GM20431 (cell line): ENCODE measurements around the gene SLC25A13.

ENCODE experiments used
- in situ Hi-C: fragments of 300-500 bp; cut with MseI, MboI; formaldehyde crosslinking; loops from one replicate; pipeline ENCODE4 v1.15.0; 2020; ENCODE audit warnings: low sequenced_read_pairs; ENCODE audit not compliant: unreplicated experiment

Gene SLC25A13

DNA sequence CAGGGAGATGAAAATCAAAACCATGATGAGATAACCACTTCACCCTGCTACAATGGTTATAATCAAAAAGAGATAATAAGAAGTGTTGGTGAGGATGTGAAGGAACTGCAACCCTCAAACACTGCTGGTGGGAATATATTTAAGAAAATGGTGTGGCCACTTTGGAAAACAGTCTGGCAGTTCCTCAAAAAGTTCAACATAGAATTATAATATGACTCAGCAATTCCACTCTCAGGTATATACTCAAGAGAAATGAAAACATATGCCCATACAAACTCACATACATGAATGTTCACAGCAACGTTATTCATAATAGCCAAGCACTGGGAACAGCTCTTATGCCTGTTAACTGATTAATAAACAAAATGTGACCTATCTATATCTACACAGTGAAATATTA lies 104.8 kb downstream of the SLC25A13 start:
- in situ Hi-C loops: no loop called here

DNA sequence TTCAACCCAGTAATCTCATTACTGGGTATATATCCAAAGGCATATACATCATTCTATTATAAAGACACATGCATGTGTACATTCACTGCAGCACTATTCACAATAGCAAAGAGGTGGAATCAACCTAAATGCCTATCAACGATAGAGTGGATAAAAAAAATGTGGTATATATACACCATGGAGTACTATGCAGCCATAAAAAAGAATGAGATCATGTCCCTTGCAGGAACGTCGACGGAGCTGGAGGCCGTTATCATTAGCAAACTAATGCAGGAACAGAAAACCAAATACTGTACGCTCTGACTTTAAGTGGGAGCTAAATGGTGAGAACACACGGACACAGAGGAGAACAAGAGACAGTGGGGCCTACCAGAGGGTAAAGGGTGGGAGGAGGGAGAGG lies 105.5 kb downstream of the SLC25A13 start:
- in situ Hi-C loops: no loop called here

DNA sequence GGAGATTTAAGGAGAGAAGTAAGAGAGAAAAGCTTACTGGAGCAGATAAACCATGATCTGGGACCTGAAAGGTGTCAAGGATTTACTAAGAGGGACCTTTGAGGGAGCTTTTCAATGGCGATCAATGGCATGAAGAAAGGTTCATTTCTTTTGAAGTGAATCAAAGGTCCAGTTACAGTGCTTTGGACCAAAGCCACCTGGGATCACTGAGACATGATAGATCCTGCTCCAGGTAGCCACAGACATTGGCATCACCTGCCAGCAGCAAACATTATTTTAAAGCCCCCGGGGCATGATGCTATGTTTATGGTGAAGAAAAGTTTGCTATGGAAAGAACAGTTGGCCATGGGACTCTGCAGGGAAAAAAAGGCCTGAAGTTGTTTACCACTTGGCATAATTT lies 109.4 kb downstream of the SLC25A13 start:
- in situ Hi-C loops: no loop called here

DNA sequence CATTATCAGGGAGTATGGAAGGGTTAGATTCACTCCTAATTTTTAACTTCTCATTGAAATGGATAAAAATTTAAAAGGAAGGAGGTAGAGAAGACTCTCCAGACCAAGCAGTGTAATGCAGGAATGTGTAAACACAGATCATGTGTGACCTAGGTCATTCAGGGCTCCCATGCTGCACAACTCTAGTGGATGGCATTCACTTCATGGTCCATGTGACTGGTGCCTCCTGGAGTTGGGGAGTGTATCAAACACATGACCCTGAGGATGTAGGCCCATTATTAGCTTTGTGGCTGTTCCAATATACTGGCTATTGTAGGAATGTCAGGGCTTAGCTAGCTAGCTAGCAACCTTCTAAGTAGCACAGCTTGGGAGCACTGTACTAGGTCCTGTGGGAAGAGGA lies 109.9 kb downstream of the SLC25A13 start:
- in situ Hi-C loops: no loop called here

DNA sequence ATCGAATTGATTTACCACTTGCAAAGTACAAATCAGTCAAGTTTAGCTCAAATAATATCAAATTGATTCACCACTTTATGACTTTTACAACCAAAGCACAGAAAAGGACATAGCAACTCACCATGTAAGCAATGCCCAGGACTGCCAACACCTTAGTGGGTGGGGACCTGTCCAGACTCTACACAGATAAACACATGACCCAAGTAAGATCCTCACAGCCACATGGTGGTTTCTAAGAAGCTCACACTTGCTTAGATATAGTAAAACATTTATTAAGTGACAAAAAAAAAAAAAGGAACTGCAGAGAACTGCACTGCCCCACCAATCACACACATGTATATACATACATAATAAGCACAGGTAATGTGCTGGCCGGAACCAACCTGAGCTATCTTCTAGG lies 116.2 kb downstream of the SLC25A13 start:
- in situ Hi-C loops: no loop called here

DNA sequence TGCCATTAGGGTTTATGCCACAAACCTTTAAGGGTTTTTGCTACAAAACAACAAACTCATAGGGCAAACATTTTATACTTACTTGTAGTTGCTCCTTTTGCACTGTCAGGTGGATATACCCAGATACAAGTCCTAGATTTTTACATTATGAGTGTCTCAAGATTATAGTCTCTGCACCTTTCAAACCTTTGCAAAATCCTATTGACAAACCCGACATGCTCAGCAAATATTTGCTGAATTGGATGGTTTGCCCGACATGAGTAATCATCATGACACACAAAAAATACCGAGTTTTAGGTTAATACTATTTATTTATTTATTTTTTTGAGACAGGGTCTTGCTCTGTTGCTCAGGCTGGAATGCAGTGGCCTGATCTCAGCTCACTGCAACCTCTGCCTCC lies 117.3 kb downstream of the SLC25A13 start:
- in situ Hi-C loops: no loop called here

DNA sequence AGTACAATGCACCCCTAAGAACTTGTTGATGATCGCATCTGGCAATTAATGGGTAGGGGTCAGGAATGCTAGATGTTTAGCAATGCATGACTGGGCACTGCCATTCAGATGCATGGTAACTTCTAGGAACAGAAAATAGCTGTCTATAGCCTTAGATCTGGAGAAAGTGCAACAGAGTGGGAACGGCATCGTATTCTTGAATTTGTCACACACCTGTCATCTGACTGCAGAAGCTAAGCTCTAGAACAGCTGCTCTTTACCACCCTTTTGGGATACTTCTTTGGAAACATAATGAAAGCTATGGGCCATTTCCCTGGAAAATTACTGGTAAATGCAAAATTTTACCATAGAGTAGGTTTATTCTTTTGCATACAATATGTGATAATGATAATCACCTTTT lies 118.1 kb downstream of the SLC25A13 start:
- in situ Hi-C loops: no loop called here

DNA sequence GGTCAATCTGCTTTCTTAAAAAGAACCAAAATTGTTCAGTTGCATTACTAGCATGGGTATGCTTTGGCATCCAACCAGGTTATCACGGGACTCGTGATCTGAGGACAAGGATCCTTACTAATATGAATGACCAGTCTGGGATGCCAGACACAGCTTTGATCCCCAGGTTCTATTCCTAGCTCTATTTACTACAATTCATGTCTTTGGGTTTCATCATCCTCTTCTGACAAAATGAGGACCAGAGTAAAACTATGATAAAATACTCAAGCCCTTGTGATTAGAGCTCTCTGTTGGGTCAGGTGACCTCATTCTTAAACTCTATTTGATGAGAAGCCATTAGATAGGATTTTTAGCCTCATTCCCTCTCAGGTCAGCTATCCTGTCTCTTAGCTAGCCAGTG lies 119.8 kb downstream of the SLC25A13 start:
- in situ Hi-C loops: no loop called here

DNA sequence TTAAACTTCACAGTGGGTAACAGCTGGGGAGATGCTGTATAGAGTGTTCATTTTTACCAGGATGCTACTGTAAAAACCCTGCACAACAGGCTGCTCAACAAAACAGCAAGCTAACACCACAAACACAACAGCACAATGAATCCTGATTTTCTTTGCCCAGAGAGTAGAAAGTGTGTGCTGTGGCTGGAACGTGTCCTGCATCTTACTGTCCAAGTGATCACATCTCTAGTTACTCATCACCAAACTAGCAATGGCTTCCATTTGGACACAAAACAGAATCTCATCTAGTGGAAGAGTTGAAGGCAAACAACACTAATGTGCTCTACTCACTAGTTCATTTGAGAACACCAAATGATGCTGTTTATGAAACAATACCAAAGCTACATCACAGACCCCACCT lies 121.2 kb downstream of the SLC25A13 start:
- in situ Hi-C loops: no loop called here

DNA sequence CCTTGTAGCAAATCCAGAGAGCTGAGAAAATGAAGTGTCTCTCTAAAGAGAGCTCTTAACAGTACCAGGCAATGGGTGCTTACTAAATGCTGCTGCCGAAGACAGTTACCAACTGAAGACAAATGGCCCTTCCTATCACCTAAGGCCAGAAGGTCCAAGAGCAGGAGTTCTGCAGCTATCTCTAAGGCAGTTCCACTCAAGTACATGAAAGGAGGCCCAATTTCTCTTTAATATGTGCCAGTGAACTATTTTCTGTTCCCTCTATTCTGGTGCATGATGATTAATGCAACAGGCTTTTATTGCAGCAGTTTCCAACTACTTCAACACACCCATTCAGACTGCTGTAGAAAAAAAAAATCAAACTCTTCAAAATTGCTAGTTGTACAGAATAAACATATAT lies 122.5 kb downstream of the SLC25A13 start:
- in situ Hi-C loops: no loop called here

DNA sequence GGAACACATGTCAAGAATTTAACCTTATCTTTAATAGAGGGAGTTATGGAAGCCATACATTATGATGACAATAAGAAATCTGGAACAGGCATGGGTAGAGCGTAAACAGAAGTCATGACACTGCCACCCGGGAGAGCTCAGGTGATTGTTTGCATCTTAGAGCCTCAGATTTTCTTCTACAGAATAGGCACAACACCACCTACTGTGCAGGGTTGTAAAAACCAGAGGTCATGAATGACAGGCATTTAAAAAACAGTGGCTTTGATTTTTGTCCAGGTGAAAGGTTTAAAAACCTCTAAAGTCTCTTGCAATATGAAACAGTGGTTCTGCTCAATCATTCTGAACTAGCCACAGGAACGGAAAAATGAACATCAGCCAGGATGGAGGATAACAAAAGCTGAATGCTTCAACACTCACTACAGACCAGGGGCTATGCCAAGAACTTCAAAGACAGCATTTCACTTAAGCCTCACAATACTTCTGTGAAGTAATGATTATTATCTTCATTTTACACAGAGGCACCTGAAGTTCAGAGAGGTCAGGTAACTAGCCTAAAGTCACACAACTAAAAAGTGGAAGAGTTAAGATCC lies 123.8 kb downstream of the SLC25A13 start:
- in situ Hi-C loops: no loop called here

DNA sequence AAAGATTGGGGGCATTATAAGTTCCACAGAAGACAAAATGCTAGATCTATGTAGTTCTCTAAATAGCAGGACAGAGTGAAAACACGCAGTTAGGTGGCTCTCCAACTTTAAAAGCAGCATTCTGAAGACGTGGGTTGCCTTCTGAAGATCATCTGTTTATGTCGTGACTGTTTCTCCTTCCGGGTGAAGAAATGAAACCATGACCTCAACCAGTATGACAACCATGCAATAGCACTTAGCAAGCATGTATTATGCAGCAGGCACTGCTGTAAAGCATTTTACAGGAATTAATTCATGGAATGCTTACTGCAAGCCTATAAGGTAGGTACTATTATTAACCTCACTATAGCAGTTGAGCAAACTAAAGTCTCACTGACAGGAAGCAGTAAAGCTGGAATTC lies 125.2 kb downstream of the SLC25A13 start:
- in situ Hi-C loops: no loop called here

DNA sequence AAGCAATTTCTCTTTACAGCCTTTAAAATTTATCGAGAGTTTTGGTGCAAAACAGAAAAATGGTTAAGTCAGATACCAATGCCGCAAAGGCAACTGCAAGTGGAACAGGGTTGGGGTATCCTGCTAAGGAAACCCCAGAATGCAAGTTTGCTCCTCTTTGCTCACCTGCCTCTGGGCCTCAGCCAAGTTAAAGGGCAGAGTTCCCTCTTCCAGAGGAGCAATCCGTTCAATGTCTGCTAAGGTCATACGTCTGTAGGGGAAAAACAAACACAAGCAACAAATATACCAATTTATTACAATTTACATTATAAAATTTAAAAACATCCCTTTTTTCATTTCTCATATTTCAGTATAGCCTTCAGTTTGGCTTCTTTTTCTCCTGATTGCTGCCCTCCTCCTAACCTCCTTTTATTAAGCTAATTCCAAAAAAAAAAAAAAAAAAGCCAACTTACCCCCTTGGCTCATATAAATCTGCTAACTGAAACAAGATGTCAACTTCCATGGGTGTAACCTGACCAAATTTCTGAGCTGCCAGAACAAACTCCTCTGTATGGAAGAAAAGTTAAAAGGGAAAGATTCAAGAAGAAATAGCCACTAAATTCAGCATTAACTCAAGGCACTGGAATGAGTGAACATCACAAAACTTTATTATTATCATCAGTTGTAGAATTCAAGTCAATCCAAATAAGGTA lies 132.6 kb downstream of the SLC25A13 start:
- in situ Hi-C loops: no loop called here

DNA sequence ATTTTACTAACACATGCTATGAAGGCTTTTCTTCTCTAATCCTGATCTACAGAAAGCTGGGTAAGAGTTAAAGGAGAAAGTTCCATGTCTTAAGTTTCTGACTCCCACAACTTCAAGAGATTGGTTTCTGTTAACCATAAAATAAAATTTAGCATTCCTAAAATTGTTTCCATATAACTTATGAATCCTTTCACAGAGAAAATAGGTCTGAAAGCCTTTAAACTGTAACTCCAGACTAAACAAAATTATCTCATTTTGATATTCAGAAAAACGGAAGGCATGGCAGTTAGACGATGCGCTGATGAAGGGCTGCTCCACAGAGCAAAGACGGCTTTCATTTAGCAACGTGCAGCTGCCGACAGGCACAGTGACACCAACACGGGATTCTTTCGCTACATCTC lies 133.3 kb downstream of the SLC25A13 start:
- in situ Hi-C loops: no loop called here

DNA sequence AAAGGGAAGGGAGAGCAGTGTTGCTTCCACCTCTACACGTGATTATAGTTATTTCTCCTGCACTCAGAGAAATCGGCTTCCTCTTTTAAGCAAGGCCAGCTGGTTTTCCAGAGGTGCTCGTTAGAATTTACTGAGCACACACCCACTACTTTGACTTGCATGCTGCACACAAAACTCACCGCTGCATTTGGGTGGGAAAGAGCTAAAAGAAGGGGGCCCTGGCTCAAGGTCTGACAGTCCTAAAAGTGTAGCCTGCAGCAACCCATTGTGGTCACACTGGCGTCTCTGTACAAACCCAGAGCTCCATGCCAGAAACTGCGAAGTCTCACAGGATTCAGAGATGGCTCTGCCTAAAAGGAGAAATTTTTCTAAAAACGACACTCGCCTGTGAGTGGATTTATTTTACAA lies 133.7 kb downstream of the SLC25A13 start:
- in situ Hi-C loops: no loop called here

DNA sequence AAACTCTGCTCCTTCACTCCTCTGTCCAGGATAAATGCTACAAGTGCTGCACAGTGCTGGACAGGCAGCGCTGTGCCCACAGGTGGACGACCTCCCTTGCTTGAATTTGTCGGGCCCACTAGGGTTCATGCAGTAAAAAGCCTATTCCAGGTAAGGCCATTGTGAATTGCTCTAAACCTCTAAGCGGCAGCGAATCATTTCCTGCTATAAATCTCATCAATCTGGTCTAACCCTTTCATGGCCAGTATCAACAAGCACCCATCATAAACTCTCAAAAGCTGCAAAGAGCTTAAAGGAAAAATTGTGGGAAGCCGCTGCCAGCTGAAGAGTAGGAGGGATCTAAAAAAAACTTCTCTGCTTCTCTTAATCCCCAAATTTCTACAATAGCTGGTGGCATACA lies 134.2 kb downstream of the SLC25A13 start:
- in situ Hi-C loops: no loop called here

DNA sequence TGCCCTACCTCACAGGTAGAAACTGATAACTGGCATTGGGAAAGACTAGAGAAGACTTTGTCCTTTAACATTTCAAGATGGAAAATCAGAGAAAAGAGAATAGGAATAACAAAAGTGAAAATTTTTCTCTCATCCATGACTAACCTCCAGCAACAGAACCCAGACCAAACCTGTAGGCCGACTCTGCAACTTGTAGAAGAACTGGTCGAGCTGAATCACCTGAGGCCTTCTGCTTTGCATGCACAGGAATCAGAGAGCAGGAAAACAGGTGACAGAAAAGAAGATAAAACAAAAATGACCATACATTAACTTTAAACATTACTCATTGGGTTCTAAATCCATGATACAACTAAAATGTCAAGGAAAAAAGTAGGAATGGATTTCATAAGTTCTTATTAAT lies 137.1 kb downstream of the SLC25A13 start:
- in situ Hi-C loops: no loop called here

DNA sequence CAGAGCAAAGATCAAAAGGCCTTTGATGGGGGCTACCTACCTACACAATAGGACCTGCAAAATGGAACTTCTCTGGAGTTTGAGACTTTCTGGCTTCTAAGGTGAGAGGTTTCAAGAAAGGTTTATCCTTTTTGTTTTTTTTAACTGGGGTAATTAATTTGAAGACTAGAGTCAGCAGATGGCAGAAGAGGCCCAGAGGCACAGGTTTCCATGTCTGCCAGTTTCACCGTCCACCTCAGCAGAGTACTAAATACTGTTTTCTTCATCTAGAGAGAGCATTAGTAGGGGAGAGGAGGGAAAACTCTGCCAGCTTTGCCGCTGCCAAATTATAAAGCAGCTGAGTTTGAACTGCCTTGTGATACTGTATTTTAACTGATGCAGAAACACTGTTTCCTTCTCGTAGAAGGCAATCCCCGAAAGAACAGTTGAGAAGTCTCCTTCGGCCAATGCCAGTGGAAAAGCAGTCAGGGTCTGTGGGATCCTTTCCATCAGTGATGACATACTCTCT lies 138.7 kb downstream of the SLC25A13 start:
- in situ Hi-C loops: no loop called here

DNA sequence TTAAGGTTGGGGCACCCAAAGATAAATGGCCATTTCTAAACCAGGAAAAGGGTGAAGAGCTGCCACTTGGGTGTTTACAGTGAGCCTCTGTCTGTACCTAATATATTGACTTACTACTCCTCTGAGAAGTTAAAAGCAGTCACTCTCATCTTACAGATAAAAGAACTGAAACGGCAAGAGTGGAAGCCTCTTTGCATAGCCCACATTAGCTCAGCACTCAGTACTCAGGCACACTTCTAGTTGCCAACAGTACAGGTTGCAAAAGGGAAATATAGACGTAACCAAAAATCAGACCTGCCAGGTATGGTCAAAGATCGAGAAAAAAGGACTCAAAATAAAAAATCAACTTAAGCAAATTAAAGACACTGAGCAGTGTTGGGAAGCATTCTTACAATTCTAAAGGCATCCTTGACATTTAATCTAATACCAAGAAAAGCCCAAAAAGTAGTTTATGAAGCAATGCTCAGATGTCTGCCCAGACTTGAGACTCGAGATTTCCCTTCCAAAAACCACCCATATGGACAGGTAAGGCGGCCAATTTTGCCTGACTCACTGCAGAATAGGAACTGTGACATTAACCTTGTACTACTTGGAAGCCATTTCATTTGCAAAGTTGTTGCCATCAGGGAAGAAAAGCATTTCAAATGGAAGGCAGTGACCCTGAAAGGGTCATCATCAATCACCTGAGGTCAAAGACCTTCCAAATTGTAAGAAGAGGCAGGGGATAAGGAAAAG lies 139.3 kb downstream of the SLC25A13 start:
- in situ Hi-C loops: no loop called here

DNA sequence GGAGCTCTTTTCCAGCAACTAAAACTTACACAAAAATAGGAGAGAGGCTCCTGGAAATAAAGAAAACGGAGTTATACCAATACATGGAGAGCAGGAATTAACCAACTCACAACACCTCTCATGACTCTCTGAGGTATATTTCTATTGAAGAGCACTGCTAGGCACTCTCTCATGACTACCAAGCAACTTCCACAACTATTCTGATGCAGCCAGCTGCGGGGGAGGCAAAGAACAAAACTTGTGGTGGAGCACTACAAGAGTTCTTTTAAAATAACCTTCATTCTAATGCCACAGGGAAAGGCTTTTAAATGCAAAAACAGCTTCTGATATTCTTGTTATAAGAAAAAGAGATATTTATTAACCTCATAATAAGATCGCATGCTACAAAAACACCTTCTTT lies 140.7 kb downstream of the SLC25A13 start:
- in situ Hi-C loops: no loop called here

DNA sequence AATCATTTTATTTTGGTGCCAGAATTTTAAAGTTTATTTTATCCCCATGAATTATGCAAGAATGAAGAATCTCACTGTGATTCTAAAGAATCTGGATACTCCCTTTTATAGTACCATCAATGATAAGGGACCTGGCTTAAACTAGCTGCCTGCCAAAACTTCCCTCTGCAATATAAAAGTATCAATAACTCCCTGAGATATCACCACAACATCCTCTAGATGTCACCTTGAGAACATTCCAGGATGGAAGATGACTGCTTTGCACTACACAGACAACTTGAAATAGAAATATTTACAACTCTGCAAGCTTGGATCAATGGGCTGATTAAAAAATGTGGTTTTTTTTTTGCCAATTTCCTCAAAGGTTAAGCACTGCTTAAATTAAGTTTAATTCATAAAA lies 142.1 kb downstream of the SLC25A13 start:
- in situ Hi-C loops: no loop called here
